DND-41 (cell line): Measurements from ENCODE around the gene KIF13A.
"Not testable (repeated sequence)": the region's sequence is repeated elsewhere in the genome, so short reads cannot be mapped to it uniquely, and the experiment has no call there.

Source experiments
- EZH2 ChIP-seq: IDR thresholded peaks from 3 replicates; pipeline ENCODE4 v1.6.1; 2012; ENCODE audit warnings: borderline replicate concordance, low read depth, mild to moderate bottlenecking, moderate library complexity, low read length, inconsistent platforms; ENCODE audit not compliant: severe bottlenecking
- TF ChIP-seq, protein P1 (sequence below): IDR thresholded peaks from 2 replicates; pipeline ENCODE4 v1.5.1; 2012; ENCODE audit warnings: borderline replicate concordance, low read length, moderate library complexity, mild to moderate bottlenecking; ENCODE audit not compliant: poor library complexity, severe bottlenecking; ENCODE audit errors: extremely low read depth

DNA sequence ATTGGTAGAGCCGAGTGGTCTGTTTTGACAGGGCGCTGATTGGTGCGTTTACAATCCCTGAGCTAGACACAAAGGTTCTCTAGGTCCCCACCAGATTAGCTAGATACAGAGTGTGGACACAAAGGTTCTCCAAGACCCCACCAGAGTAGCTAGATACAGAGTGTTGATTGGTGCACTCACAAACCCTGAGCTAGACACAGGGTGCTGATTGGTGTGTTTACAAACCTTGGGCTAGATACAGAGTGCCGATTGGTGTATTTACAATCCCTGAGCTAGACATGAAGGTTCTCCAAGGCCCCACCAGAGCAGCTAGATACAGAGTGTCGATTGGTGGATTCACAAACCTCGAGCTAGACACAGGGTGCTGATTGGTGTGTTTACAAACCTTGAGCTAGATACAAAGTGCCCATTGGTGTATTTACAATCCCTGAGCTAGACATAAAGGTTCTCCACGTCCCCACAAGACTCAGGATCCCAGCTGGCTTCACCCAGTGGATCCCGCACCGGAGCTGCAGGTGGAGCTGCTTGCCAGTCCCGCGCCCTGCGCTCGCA lies 242.6 kb downstream of the KIF13A start:
- TF ChIP-seq, protein P1, sequence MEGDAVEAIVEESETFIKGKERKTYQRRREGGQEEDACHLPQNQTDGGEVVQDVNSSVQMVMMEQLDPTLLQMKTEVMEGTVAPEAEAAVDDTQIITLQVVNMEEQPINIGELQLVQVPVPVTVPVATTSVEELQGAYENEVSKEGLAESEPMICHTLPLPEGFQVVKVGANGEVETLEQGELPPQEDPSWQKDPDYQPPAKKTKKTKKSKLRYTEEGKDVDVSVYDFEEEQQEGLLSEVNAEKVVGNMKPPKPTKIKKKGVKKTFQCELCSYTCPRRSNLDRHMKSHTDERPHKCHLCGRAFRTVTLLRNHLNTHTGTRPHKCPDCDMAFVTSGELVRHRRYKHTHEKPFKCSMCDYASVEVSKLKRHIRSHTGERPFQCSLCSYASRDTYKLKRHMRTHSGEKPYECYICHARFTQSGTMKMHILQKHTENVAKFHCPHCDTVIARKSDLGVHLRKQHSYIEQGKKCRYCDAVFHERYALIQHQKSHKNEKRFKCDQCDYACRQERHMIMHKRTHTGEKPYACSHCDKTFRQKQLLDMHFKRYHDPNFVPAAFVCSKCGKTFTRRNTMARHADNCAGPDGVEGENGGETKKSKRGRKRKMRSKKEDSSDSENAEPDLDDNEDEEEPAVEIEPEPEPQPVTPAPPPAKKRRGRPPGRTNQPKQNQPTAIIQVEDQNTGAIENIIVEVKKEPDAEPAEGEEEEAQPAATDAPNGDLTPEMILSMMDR: not testable (repeated sequence)
- not testable (repeated sequence) for TF ChIP-seq EZH2
